ENCODE results near the gene GOLIM4. TPM values are rescaled to one million over a fixed set of nuclear protein-coding genes. Genes with fewer than 3 reads are reported as not detected.

The GOLIM4 gene
- total and polyA plus RNA-seq, 2 experiments from 2014 or later, result 45.3 to 67.2 TPM

DNA sequence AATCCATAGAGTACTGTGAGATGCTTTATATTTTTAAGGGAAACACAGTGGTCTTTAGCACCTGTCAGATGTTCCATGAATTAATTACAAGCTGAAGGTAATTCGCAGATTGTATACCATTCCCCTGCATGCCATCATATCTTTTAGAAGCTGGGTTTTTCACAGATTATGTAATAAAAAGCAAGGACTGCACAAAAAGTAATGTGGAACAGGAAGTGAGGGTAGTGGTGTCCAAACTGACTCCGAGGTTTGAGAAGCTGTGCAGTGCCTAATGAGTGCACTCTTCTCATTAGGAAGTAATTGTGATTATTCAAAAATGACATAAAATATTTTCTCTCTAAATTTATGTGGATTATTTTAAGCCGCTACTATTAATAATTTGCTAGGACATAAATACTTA lies 123.2 kb downstream of the GOLIM4 start:
- TF ChIP-seq, protein P1, sequence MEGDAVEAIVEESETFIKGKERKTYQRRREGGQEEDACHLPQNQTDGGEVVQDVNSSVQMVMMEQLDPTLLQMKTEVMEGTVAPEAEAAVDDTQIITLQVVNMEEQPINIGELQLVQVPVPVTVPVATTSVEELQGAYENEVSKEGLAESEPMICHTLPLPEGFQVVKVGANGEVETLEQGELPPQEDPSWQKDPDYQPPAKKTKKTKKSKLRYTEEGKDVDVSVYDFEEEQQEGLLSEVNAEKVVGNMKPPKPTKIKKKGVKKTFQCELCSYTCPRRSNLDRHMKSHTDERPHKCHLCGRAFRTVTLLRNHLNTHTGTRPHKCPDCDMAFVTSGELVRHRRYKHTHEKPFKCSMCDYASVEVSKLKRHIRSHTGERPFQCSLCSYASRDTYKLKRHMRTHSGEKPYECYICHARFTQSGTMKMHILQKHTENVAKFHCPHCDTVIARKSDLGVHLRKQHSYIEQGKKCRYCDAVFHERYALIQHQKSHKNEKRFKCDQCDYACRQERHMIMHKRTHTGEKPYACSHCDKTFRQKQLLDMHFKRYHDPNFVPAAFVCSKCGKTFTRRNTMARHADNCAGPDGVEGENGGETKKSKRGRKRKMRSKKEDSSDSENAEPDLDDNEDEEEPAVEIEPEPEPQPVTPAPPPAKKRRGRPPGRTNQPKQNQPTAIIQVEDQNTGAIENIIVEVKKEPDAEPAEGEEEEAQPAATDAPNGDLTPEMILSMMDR (IDR thresholded peaks at IDR 0.05; ENCODE audit: poor library complexity), result no peak
- TF ChIP-seq EZH2phosphoT487 (IDR thresholded peaks at IDR 0.05; ENCODE audit: low read depth, severe bottlenecking, unreplicated experiment), result no peak
- no peak overlapping the region for H3K27ac ChIP-seq
- no peak overlapping the region for H2AFZ ChIP-seq
- no peaks in the 10 kb centered on the region for H4K20me1 ChIP-seq (ENCODE audit: insufficient read depth, poor library complexity, severe bottlenecking)
- no peaks in the 10 kb centered on the region for H3K9me2 ChIP-seq (replicated peaks; ENCODE audit: insufficient read depth)
- H3K27me3 ChIP-seq, result no peaks in the 10 kb centered on the region
- no peak overlapping the region for H3K4me3 ChIP-seq
- no peak for DNase-seq (ENCODE audit: low spot score)
- no peak overlapping the region for H3K4me2 ChIP-seq
- no peaks in the 10 kb centered on the region for H3K9me3 ChIP-seq (ENCODE audit: low read depth)
- WGBS (ENCODE audit: low lambda C conversion rate, missing lambda C conversion rate), result 95% methylated on average over 3 of the region's 3 CpGs
- no peaks in the 10 kb centered on the region for H3K79me2 ChIP-seq
- H3K36me3 ChIP-seq (replicated peaks; ENCODE audit: insufficient read depth, low read depth), result no peaks in the 10 kb centered on the region
- H3K4me1 ChIP-seq (ENCODE audit: insufficient read depth), result peaks cover 14% of the 10 kb centered on the region

- TF ChIP-seq EZH2phosphoT487 (IDR thresholded peaks at IDR 0.05; ENCODE audit: low read depth, severe bottlenecking, unreplicated experiment) (no peak), EZH2 (IDR thresholded peaks at IDR 0.05; ENCODE audit: borderline replicate concordance) (no peak)
- TF ChIP-seq, protein P1 (IDR thresholded peaks at IDR 0.05; ENCODE audit: poor library complexity), result no peak
- no peak overlapping the region for H3K27ac ChIP-seq
- H4K20me1 ChIP-seq (ENCODE audit: insufficient read depth, poor library complexity, severe bottlenecking), result no peaks in the 10 kb centered on the region
- no peaks in the 10 kb centered on the region for H3K9me2 ChIP-seq (replicated peaks; ENCODE audit: insufficient read depth)
- H3K4me3 ChIP-seq, result no peak overlapping the region
- no peaks in the 10 kb centered on the region for H3K27me3 ChIP-seq
- no peak overlapping the region for H2AFZ ChIP-seq
- no peak overlapping the region for H3K4me2 ChIP-seq
- H3K4me1 ChIP-seq (ENCODE audit: insufficient read depth), result no peaks in the 10 kb centered on the region
- WGBS (ENCODE audit: low lambda C conversion rate, missing lambda C conversion rate), result 92% methylated on average over 1 of the region's 1 CpG
- H3K36me3 ChIP-seq (replicated peaks; ENCODE audit: insufficient read depth, low read depth), result no peaks in the 10 kb centered on the region
- no peaks in the 10 kb centered on the region for H3K9me3 ChIP-seq (ENCODE audit: low read depth)
- H3K79me2 ChIP-seq, result no peaks in the 10 kb centered on the region
- no peak for DNase-seq (ENCODE audit: low spot score)
Observed at GRCh38 chr3:167969548-167969947, 126.2 kb downstream of the GOLIM4 start.

GRCh38 chr3:167967257-167968036 lies 128.3 kb downstream of the GOLIM4 start:
- no peak overlapping the region for H3K4me2 ChIP-seq
- H3K4me3 ChIP-seq, result no peak overlapping the region
- H3K27me3 ChIP-seq, result no peaks in the 10 kb centered on the region
- WGBS (ENCODE audit: low lambda C conversion rate, missing lambda C conversion rate), result 95% methylated on average over 5 of the region's 5 CpGs
- no peak overlapping the region for H2AFZ ChIP-seq
- no peaks in the 10 kb centered on the region for H3K9me2 ChIP-seq (replicated peaks; ENCODE audit: insufficient read depth)
- H3K79me2 ChIP-seq, result no peaks in the 10 kb centered on the region
- H3K36me3 ChIP-seq (replicated peaks; ENCODE audit: insufficient read depth, low read depth), result no peaks in the 10 kb centered on the region
- no peak overlapping the region for H3K27ac ChIP-seq
- DNase-seq (ENCODE audit: low spot score), result no peak
- H4K20me1 ChIP-seq (ENCODE audit: insufficient read depth, poor library complexity, severe bottlenecking), result no peaks in the 10 kb centered on the region
- no peaks in the 10 kb centered on the region for H3K4me1 ChIP-seq (ENCODE audit: insufficient read depth)
- no peaks in the 10 kb centered on the region for H3K9me3 ChIP-seq (ENCODE audit: low read depth)
- TF ChIP-seq, protein P1 (IDR thresholded peaks at IDR 0.05; ENCODE audit: poor library complexity), result no peak
- TF ChIP-seq EZH2phosphoT487 (IDR thresholded peaks at IDR 0.05; ENCODE audit: low read depth, severe bottlenecking, unreplicated experiment), result no peak
- no peak for TF ChIP-seq EZH2 (IDR thresholded peaks at IDR 0.05; ENCODE audit: borderline replicate concordance)
